ENCODE measurements around the gene MAGI1.

GRCh38 chr3:65848024-65848423 lies 190.7 kb downstream of the MAGI1 start:
- TF ChIP-seq POLR2AphosphoS5 (IDR thresholded peaks at IDR 0.05; ENCODE audit: low read depth) = no peak
- no peak for TF ChIP-seq CTCF (IDR thresholded peaks at IDR 0.05; ENCODE audit: insufficient read depth, low read length)
- TF ChIP-seq SPI1 (IDR thresholded peaks at IDR 0.05; ENCODE audit: borderline replicate concordance, low read depth) = no peak; the same call in 1 of the 2 replicates
- no peak for TF ChIP-seq GABPA (IDR thresholded peaks at IDR 0.05; ENCODE audit: low read depth)
- TF ChIP-seq, protein P1, sequence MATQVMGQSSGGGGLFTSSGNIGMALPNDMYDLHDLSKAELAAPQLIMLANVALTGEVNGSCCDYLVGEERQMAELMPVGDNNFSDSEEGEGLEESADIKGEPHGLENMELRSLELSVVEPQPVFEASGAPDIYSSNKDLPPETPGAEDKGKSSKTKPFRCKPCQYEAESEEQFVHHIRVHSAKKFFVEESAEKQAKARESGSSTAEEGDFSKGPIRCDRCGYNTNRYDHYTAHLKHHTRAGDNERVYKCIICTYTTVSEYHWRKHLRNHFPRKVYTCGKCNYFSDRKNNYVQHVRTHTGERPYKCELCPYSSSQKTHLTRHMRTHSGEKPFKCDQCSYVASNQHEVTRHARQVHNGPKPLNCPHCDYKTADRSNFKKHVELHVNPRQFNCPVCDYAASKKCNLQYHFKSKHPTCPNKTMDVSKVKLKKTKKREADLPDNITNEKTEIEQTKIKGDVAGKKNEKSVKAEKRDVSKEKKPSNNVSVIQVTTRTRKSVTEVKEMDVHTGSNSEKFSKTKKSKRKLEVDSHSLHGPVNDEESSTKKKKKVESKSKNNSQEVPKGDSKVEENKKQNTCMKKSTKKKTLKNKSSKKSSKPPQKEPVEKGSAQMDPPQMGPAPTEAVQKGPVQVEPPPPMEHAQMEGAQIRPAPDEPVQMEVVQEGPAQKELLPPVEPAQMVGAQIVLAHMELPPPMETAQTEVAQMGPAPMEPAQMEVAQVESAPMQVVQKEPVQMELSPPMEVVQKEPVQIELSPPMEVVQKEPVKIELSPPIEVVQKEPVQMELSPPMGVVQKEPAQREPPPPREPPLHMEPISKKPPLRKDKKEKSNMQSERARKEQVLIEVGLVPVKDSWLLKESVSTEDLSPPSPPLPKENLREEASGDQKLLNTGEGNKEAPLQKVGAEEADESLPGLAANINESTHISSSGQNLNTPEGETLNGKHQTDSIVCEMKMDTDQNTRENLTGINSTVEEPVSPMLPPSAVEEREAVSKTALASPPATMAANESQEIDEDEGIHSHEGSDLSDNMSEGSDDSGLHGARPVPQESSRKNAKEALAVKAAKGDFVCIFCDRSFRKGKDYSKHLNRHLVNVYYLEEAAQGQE (IDR thresholded peaks at IDR 0.05; ENCODE audit: insufficient replicate concordance, low read depth) = no peak

Measured in HL-60 (cell line).